B cell (primary cell): ENCODE measurements around the gene JADE1. TPM values are rescaled to one million over a fixed set of nuclear protein-coding genes. Genes with fewer than 3 reads are reported as not detected.

Experiments used
- ATAC-seq: fragments of 200-7000 bp; cut with Tn5 transposase; one replicate; pipeline ENCODE4 v1.10.0; 2021; ENCODE audit warnings: low read depth, mild to moderate bottlenecking, moderate number of reproducible peaks, moderate library complexity
- CTCF ChIA-PET: fragments of 350-600 bp; sonication (Branson Sonifier 250); formaldehyde crosslinking; loops from one replicate; lab custom pipeline; 2021; ENCODE audit warnings: antibody characterized with exemption, inconsistent platforms; lab: Charles Lee
- POLR2A ChIA-PET: fragments of 350-600 bp; sonication (Branson Sonifier 250); formaldehyde crosslinking; loops from one replicate; lab custom pipeline; 2021; ENCODE audit warnings: antibody characterized with exemption; lab: Charles Lee
- DNase-seq: peaks from one replicate; pipeline ENCODE4 v3.0.0; 2013
- H2AFZ ChIP-seq: 2 replicates; pipeline ENCODE4 v1.6.1; 2012; ENCODE audit warnings: mild to moderate bottlenecking, low read depth, low read length; ENCODE audit not compliant: insufficient read depth, poor library complexity, severe bottlenecking
- H3K27ac ChIP-seq, 2 donors: 1 replicate in 1 of 2; 2 replicates in 1 of 2; pipeline ENCODE4 v1.5.1; 2012 to 2013; ENCODE audit warnings: low read length in 2 of 2, mild to moderate bottlenecking in 2 of 2, moderate library complexity in 1 of 2
- H3K27me3 ChIP-seq, 4 experiments: fragments of 200-600 bp in 1 of 4; sonication (generic) in 1 of 4; replicated peaks in 1 of 4; 1 replicate in 2 of 4; 2 replicates in 2 of 4; pipeline versions ENCODE4 v1.6.1 to v1.7.0; 2013 to 2016; ENCODE audit warnings: low read length in 3 of 4, mild to moderate bottlenecking in 2 of 4, mixed read lengths in 1 of 4, moderate library complexity in 1 of 4; ENCODE audit not compliant: insufficient read depth in 4 of 4, control insufficient read depth in 3 of 4; ENCODE audit errors: control extremely low read depth in 1 of 4
- H3K36me3 ChIP-seq, 2 experiments: replicated peaks in 1 of 2; 1 replicate in 1 of 2; 2 replicates in 1 of 2; pipeline versions ENCODE4 v1.6.1 to v1.7.1; 2013; ENCODE audit warnings: low read length in 1 of 2; ENCODE audit not compliant: insufficient read depth in 2 of 2, control insufficient read depth in 1 of 2; ENCODE audit errors: control extremely low read depth in 1 of 2, extremely low read depth in 1 of 2
- H3K4me1 ChIP-seq, 2 donors: fragments of 200-600 bp in 1 of 2; sonication (generic) in 1 of 2; 1 replicate in 1 of 2; 2 replicates in 1 of 2; pipeline versions ENCODE4 v1.5.1 to v1.6.1; 2013 to 2017; ENCODE audit warnings: low read length in 2 of 2; ENCODE audit not compliant: control insufficient read depth in 2 of 2, insufficient read depth in 2 of 2
- H3K4me2 ChIP-seq: replicated peaks from 2 replicates; pipeline ENCODE3; 2012; ENCODE audit warnings: mild to moderate bottlenecking, low read depth, low read length; ENCODE audit not compliant: poor library complexity, severe bottlenecking
- H3K4me3 ChIP-seq, 5 experiments: fragments of 200-600 bp in 1 of 5; sonication (generic) in 1 of 5; 1 replicate in 3 of 5; 2 replicates in 2 of 5; pipeline versions ENCODE4 v1.5.1 to v1.7.0; 2011 to 2016; ENCODE audit warnings: low read length in 4 of 5, mild to moderate bottlenecking in 4 of 5, low read depth in 2 of 5, control low read depth in 1 of 5, moderate library complexity in 1 of 5; ENCODE audit not compliant: insufficient read depth in 1 of 5; ENCODE audit errors: control extremely low read depth in 1 of 5, extremely low read depth in 1 of 5
- H3K79me2 ChIP-seq: fragments of 200-600 bp; sonication (generic); one replicate; pipeline ENCODE4 v1.6.0; 2016; ENCODE audit warnings: low read length; ENCODE audit not compliant: control insufficient read depth, insufficient read depth
- H3K9ac ChIP-seq: fragments of 200-600 bp; sonication (generic); 2 replicates; pipeline ENCODE4 v1.6.1; 2017; ENCODE audit warnings: mild to moderate bottlenecking, low read length, moderate library complexity
- H3K9me3 ChIP-seq, 3 donors: one replicate each; pipeline versions ENCODE4 v1.6.1 to v1.7.1; 2013; ENCODE audit warnings: low read length in 2 of 3; ENCODE audit not compliant: control insufficient read depth in 2 of 3, insufficient read depth in 1 of 3; ENCODE audit errors: control extremely low read depth in 1 of 3
- H4K20me1 ChIP-seq: 2 replicates; pipeline ENCODE4 v1.6.0; 2012; ENCODE audit warnings: mild to moderate bottlenecking, low read length; ENCODE audit not compliant: insufficient read depth, control insufficient read depth, poor library complexity, severe bottlenecking
- H3K27ac Mint-ChIP-seq: one replicate; pipeline ENCODE4 v1.8.0; 2021; ENCODE audit warnings: mixed read lengths
- H3K27me3 Mint-ChIP-seq: one replicate; pipeline ENCODE4 v1.8.0; 2021; ENCODE audit warnings: mixed read lengths
- H3K4me1 Mint-ChIP-seq: one replicate; pipeline ENCODE4 v1.8.0; 2021; ENCODE audit warnings: mixed read lengths
- H3K4me3 Mint-ChIP-seq: one replicate; pipeline ENCODE4 v1.8.0; 2021; ENCODE audit warnings: mixed read lengths
- H3K9me3 Mint-ChIP-seq: one replicate; pipeline ENCODE4 v1.8.0; 2022; ENCODE audit warnings: mixed read lengths; ENCODE audit not compliant: insufficient read depth
- CTCF ChIP-seq: fragments of 200-600 bp; IDR thresholded peaks from one replicate; pipeline ENCODE4 v1.8.0; 2022; ENCODE audit warnings: antibody characterized with exemption, mild to moderate bottlenecking
- EZH2 ChIP-seq: IDR thresholded peaks from 2 replicates; pipeline ENCODE4 v1.6.1; 2012; ENCODE audit warnings: borderline replicate concordance, low read depth, mild to moderate bottlenecking, moderate library complexity, low read length; ENCODE audit not compliant: insufficient read depth, poor library complexity, severe bottlenecking
- WGBS: methylation state at CpG from one replicate; pipeline ENCODE4 v1.1.5; 2013; ENCODE audit warnings: missing lambda C conversion rate; ENCODE audit not compliant: insufficient coverage; 5-methylcytosine and 5-hydroxymethylcytosine counted together
- intact Hi-C: fragments of 100-400 bp; cut with micrococcal nuclease; formaldehyde crosslinking; loops from one replicate; pipeline ENCODE4 v1.10.0; 2022
- polyA plus RNA-seq: library from polyadenylated mRNA; depleted of rRNA; stranded (reverse); fragments of >200 nt; gene quantifications from 2 replicates; pipeline ENCODE4 v1.2.3, GENCODE V29; 2012
- total RNA-seq, 2 donors: library from RNA; stranded (reverse); fragments of 120-200 nt in 1 of 2; gene quantifications; 1 replicate in 1 of 2; 2 replicates in 1 of 2; pipeline versions ENCODE4 v1.2.3 to v1.2.4, GENCODE V29; 2013 to 2022

JADE1 gene
- total and polyA plus RNA-seq, 2 donors (not counting 1 experiment from before 2014, with no cell fraction given) = 13.8 to 42.4 TPM

GRCh38 chr4:128866269-128866668 is 56.8 kb downstream of the JADE1 start:
- intact Hi-C loops = no loop called here
- Mint-ChIP-seq H3K27ac (no peak overlapping the region), H3K4me1 (peaks cover 35% of the 10 kb centered on the region), H3K4me3 (no peak overlapping the region), H3K27me3 (no peaks in the 10 kb centered on the region), H3K9me3 (no peaks in the 10 kb centered on the region)
- H3K27me3 ChIP-seq = no peaks in the 10 kb centered on the region
- H4K20me1 ChIP-seq = peaks cover 14% of the 10 kb centered on the region
- no peak overlapping the region for H3K9ac ChIP-seq
- TF ChIP-seq CTCF = no peak
- no peak for TF ChIP-seq EZH2
- H3K79me2 ChIP-seq = peaks cover 6% of the 10 kb centered on the region
- H3K27ac ChIP-seq = no peak overlapping the region
- H3K4me1 ChIP-seq = peaks cover 5 to 19% of the 10 kb centered on the region in 2 donors
- ATAC-seq (no peak), DNase-seq (no peak)
- ChIA-PET POLR2A (no interaction called here), CTCF (interaction anchor here (1.2 kb wide), 1 partner anchor 83 kb away, joined by 4 read pairs; no protein-coding TSS in a partner anchor)
- no peak overlapping the region for H2AFZ ChIP-seq
- H3K4me3 ChIP-seq = no peak overlapping the region
- WGBS = 67% methylated on average over 1 of the region's 2 CpGs
- H3K36me3 ChIP-seq = peaks cover 13 to 66% of the 10 kb centered on the region in 2 experiments
- H3K9me3 ChIP-seq = no peaks in the 10 kb centered on the region
- no peak overlapping the region for H3K4me2 ChIP-seq

- Mint-ChIP-seq H3K9me3 (no peaks in the 10 kb centered on the region), H3K4me1 (peaks cover 32% of the 10 kb centered on the region), H3K4me3 (no peak overlapping the region), H3K27me3 (no peaks in the 10 kb centered on the region), H3K27ac (no peak overlapping the region)
- H3K27ac ChIP-seq = no peak overlapping the region
- H2AFZ ChIP-seq = no peak overlapping the region
- CTCF ChIA-PET = no interaction called here
- POLR2A ChIA-PET = no interaction called here
- DNase-seq = no peak
- no peaks in the 10 kb centered on the region for H3K9me3 ChIP-seq
- WGBS = 80% methylated on average over 1 of the region's 1 CpG
- intact Hi-C loops = no loop called here
- H3K4me3 ChIP-seq = no peak overlapping the region
- H3K79me2 ChIP-seq = peaks cover 6% of the 10 kb centered on the region
- H3K4me2 ChIP-seq = no peak overlapping the region
- peaks cover 14 to 66% of the 10 kb centered on the region in 2 experiments for H3K36me3 ChIP-seq
- H3K4me1 ChIP-seq = peaks cover 5 to 17% of the 10 kb centered on the region in 2 donors
- H3K27me3 ChIP-seq = no peaks in the 10 kb centered on the region
- peaks cover 14% of the 10 kb centered on the region for H4K20me1 ChIP-seq
- TF ChIP-seq CTCF (no peak), EZH2 (no peak)
- no peak overlapping the region for H3K9ac ChIP-seq
- no peak for ATAC-seq
These were observed 57.2 kb downstream of the JADE1 start for GRCh38 chr4:128866691-128867090.
